ENCODE results near the gene MYBBP1A.

The MYBBP1A gene

GRCh38 chr17:4534515-4534914 lies 20.7 kb downstream of the MYBBP1A start:
- DNase-seq, result no peak

DNA sequence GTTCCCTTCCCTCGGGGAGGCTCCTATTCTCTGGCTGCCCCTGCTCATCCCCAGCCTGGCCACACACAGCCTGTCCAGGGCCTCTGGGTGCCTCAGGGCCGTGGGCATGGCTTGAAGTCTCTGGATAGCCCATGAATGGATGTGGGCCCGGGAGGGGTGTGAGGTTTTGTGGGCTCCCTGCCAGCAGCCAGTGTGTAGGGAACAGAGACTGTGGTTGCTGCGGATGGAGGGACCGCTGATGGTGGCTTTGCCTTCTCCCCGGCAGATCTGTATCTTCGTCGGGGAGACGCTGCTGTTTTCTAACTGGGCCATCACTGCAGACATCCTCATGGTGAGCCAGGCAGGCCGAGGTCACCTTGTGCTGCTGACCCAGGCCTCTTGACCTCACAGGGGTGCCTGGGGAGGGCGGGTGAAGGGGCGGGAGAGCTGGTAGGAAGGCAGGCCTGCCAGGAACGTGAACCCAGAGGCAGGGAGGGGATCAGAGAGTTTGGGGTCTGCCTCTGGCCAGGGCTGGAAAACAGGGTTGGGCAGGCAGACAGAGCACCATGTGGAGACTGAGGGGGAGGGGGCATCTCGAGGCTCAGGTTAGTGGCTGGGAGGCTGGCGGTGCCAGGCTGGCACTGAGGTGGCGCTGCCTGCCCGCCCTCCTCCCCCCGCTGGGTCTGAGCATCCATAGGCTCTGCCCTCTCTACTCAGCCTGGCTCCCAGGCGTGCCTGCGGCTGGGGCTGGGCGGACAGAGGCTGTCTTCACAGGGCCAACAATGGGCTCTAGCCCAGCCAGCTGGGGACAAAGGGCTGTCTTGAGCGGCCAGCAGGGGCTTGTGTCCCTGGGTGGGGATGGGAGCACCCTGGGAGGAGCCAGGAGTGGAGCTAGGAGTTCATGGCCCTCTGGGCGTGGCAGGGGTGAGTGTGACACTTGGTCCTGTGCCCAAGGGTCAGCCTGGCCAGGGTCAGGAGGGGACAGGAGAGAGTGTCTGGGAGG lies 21.4 kb downstream of the MYBBP1A start:
- no peak for DNase-seq

- DNase-seq, result no peak
Measured at GRCh38 chr17:4532860-4533522, 22.2 kb downstream of the MYBBP1A start.

- DNase-seq, result no peak
Measured at GRCh38 chr17:4531988-4532736, 23.0 kb downstream of the MYBBP1A start.

DNA sequence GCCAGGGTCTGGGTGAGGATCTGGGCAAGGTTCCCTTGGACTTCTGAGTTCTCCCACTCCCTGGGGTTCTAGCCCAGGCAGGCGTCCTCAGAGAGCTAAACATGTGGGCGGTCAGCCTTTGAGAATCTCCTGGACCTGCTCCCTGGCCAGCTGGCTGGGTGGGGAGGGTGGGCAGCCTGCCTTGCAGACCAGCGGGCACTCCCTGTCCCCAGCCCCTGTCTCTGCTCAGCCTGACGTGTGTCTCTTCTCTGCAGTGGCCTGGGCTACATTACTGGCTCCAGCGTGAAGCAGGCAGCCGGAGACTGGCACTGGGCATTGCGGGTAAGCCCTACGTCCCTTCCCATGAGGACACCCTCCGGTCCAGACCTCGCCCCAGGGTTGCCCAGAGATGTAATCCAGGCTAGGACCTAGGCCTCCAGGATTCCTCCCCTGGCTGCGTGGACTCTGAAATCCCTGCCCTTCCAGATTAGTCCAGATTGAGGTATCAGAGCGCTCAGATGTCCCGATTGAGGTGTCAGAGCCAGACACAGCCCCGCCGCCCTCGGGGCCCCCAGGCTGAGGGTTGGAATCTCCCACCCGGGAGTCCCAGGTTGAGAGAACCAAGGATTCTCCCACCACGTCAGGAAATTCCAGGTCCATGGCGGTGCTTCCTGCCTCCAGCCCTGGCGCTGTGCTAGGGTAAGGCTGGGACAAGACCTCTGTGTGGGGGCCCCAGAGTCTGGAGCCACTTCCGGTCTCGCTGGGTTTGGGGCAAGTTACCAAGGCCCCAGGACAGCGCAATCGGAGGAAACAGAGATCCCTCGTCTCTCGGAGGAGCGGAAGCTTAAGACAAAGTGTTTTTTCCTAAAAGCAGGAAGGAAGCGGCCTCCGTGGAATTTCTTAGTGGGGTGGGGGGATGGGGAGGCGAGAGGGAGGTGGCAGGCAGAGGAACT lies 24.1 kb downstream of the MYBBP1A start:
- no peak for DNase-seq

GRCh38 chr17:4529533-4530152 lies 25.5 kb downstream of the MYBBP1A start:
- no peak for DNase-seq

DNA sequence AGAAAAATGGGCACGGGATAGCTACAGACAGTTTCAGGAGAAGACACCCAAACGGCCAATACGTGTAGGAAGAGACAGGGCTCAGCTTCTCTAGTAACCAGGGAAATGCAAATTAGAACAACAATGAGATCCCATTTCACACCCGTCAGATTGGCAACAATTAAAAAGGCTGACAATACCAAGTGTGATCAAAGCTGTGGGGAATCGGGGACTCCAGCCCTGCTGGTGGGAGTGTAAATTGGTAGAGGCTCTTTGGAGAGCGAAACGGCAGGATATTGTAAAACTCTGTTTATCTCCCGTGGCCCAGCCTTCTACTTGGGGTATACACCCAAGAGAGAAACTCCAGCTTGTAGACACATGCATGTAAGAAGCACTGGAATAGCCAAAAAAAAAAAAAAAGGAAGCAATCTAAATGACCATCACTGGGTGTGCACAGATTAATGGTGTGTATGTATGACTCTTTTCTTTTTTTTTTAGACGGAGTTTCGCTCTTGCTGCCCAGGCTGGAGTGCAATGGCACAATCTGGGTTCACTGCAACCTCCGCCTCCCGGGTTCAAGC lies 27.5 kb downstream of the MYBBP1A start:
- no peak for DNase-seq

- DNase-seq, result no peak
Measured at GRCh38 chr17:4527134-4527533, 28.1 kb downstream of the MYBBP1A start.

DNA sequence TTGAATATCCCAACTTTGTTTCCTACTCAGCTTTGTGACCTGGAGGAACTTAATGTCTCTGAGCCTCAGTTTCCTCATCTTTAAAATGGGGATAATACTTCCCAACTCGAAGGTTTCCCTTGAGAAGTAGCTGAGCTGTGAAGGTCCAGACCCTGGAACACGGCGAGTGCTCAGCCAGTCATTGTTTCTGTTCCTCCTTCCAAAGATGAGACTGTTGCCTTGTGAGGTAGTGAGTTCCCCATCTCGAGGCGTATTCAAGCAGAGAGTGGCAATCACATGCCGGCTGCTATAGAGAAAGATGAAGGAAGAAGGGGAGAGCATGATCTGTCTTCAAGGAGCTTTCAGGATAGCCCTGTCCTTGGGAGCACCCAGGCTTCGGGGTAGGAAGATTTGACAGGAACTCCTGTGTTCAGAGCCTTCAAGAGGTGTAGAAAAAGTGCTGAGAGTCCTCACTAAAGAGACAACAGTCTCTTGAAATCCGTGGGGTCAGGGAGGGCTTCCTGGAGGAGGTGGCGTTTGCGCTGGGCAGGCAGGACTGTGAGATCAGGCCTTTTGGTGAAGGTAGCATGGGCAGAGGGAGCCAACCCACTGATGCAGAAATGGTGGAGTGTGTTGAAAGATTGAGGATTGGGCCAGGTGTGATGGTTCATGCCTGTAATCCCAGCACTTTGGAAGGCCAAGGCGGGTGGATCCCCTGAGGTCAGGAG lies 29.3 kb downstream of the MYBBP1A start:
- no peak for DNase-seq

GRCh38 chr17:4523946-4524345 lies 31.2 kb downstream of the MYBBP1A start:
- DNase-seq, result no peak

GRCh38 chr17:4522661-4523060 lies 32.5 kb downstream of the MYBBP1A start:
- no peak for DNase-seq

DNA sequence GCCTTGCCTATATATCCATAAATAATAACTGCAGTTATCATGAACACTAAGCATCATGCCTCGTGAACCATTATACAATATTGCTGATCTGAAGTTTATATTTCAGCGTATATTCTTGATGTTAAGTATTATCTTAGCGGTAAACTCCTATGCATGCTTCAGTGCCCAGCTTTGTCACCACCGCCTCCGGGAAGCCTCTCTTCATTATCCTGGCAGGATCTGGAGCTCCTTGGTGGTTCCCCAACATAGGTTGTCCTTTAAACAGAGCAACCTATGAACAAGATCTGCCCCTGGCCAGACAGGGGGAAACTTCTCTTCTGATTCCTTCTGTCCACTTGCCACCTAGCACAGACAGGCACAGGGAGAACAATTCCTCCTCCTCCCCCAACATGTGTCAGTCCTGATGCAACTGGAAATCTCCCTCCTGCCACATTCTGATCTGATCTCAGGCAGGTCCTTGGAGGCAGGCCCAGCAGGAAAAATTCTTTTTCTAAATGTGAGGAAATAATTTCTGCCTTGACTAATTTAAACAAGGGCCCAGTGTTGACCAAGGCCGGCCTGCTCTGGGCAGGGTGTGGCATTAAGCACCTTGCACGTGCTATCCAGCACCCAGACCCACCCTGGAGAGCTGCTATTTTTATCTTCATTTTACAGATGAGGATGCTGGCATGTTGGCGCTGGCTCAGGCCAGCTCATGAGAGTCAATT lies 34.1 kb downstream of the MYBBP1A start:
- no peak for DNase-seq

DNA sequence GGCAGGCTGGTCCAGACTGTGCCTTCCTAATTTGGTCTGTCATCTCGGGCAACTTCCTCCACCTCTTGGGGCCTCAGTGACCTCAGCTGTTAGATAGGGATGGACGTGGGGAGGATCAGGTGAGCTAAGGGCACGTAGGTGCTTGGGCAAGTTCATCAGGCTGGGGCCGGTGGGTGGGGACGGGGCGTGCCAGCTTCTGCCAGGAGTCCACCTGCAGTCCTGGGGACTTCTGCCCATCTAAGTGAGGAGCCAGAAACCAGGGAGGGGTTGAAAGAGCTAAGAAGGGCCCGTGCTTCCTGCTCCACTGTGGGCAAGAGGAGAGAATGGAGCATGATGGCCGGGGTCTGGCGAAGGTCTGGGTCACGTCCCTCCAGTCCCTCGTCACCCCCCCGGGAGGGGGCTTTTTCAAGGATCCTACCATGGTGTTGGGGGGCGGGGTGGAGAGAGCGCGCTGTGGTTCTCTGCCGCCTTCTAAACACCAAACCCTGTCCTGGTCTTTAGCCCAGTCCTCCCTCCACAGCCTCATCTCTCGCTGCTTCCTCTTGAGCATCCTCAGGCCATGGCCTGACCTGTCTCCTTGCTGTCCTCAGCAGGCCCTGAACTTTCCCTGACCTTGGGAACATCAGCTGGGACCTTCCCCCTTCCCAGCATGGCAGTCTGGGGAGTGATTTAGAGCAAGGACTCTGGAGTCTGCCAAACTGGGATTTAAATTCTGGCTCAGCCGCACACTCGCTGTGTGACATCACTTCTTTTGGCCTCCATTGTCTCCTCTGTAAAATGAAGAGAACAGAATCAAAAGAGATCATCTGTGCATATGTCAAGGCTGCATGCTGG lies 34.9 kb downstream of the MYBBP1A start:
- DNase-seq, result no peak

- no peak for DNase-seq
Measured at GRCh38 chr17:4519361-4519788, 35.8 kb downstream of the MYBBP1A start.

DNA sequence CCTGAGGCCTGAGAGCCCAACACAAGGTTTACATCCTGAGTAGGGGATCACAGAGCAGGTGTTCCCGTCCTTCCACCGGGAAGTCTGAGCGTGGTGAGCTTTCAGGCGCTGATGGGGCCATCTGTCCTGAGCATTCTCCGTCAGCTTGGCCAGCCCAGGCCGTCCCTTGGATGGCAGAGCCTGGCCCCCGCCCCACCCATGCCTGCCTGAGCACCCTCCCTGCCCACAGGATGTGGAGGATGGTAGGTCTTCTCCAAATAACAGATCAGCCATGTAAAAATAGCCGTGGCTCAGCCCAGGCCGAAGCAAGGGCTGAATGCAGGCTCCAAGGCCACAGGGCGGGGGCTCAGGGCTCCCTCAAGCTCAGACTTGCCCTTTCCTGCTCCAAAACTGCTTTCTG lies 36.3 kb downstream of the MYBBP1A start:
- DNase-seq, result no peak

GRCh38 chr17:4516735-4517134 lies 38.4 kb downstream of the MYBBP1A start:
- no peak for DNase-seq

GRCh38 chr17:4515501-4515900 lies 39.7 kb downstream of the MYBBP1A start:
- DNase-seq, result no peak

- no peak for DNase-seq
Measured at GRCh38 chr17:4514779-4515178, 40.4 kb downstream of the MYBBP1A start.

GRCh38 chr17:4514206-4514605 lies 41.0 kb downstream of the MYBBP1A start:
- DNase-seq, result no peak

All from activated CD4-positive, alpha-beta T cell treated with anti-CD3 and anti-CD28 coated beads, Interleukin-2, Interleukin-6, amounts not matched to agents 100 ng/mL and 50 ng/mL, durations not matched to agents 16 hours and 8 hours (primary cell).